GM21717 (cell line): ENCODE results near the gene SNX22.
A peak's percentile ranks its signal among the peaks of the same experiment; 100 is the strongest.
"Not testable (repeated sequence)": the region's sequence is repeated elsewhere in the genome, so short reads cannot be mapped to it uniquely, and the experiment has no call there.

Experiments used
- ATAC-seq: cut with Tn5 transposase; IDR thresholded peaks from one replicate; pipeline ENCODE4 v1.9.1; 2021; ENCODE audit warnings: mild to moderate bottlenecking, moderate library complexity; ENCODE audit not compliant: unreplicated experiment

Gene SNX22

GRCh38 chr15:64151727-64152506 is at the start of gene SNX22:
Gene SNX22, plus strand, starts transcription at chr15:64151731. Its CDS starts 45 bp downstream, at chr15:64151776.
- ATAC-seq: no peak

- ATAC-seq: no peak
These were observed 49.0 kb upstream of the SNX22 start for GRCh38 chr15:64102497-64102896.

DNA sequence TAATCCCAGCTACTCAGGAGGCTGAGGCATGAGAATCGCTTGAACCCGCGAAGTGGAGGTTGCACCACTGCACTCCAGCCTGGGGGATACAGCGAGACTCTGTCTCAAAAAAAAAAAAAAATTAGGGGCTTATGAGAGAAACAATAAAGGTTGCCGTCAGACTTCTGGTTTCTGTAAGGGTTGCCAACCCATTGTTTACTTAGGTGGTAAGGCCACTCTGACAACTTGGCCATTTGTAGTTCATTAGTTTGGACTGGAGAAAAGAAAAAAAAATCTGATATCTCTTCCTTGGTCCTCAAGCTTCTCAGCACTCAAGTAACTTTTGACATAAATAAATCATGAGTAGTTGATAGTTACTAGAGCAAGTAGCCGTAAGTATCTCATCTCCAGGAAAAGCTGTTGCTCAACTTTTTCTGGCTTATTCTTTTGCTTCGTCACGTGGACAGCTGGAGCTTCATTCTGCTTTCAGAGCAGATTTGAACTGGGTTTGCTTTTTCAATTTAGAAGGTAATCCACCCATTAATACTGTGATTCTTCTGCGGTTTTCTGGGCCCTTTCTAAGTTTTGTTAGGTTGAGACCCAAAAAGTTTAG is 46.3 kb upstream of the SNX22 start:
- no peak for ATAC-seq

- no peak for ATAC-seq
These were observed 44.2 kb upstream of the SNX22 start for GRCh38 chr15:64107337-64107736.

- ATAC-seq: not testable (repeated sequence)
These were observed 41.3 kb upstream of the SNX22 start for GRCh38 chr15:64110108-64110701.

GRCh38 chr15:64110950-64111678 is 40.4 kb upstream of the SNX22 start:
- ATAC-seq: peak; percentile 50

- no peak for ATAC-seq
These were observed 39.9 kb upstream of the SNX22 start for GRCh38 chr15:64111679-64112050.

GRCh38 chr15:64112073-64112772 is 39.3 kb upstream of the SNX22 start:
- ATAC-seq: no peak

DNA sequence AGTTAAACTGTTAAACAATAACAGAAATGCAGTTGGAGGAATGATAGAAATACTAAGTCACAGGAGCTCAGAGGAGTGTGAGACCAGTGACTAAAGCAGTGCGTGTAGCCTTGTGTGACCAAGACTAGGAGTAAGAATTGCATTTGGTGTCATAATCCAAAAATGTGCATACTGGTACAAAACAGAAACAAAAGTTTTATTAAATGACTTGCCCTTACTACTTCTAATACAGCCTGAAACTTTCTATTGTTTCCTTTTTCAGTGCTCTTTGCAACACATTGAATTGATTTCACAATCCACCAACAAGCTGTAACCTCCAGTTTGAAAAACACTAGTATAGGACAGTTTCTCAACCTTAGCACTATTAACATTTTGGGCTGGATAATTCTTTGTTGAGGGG is 38.6 kb upstream of the SNX22 start:
- ATAC-seq: no peak

DNA sequence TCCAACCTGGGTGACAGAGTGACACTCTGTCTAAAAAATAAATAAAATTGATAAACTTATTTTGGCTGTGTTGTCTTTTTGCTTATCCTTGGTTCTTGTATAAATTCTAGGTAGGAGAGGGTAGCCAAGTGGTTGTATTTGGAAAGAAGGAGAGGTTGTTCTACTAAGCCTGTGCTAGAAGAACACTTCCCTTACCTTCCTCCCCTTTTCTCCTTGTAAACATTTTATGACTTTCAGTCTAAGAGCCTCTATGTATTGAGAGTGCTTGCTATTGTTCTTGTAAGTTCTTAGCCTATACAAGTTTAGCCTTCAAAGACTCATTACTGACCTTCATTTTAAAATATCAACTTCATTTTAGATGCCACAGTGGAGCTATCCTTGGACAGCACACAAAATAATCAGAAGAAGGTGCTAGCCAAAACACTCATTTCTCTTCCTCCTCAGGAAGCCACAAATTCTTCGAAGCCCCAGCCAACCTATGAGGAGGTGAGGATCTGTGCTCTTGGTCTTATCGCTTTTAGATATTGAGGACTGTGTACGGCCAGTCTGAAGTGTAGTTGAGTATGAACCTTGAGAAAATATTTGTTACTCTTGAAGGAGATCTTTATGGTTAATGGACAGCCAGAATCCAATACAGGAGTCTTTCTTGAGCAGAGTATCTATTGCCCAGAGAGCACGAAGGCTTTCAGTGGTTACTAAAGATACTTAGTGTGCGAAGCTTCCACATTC is 33.6 kb upstream of the SNX22 start:
- ATAC-seq: no peak

DNA sequence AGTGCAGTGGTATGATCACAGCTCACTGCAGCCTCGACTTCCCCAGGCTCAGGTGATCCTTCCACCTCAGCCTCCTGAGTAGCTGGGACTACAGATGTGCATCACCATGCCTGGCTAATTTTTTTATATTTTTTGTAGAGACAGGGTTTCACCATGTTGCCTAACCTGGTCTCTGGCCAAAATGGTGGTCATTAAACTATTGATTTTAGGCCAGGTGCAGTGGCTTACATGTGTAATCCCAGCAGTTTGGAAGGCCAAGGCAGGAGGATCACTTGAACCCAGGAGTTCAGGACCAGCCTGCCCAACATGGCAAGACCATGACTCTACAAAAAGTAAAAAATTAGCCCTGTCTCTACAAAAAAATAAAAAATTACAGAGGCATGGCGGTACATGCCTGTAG is 31.2 kb upstream of the SNX22 start:
- not testable (repeated sequence) for ATAC-seq

DNA sequence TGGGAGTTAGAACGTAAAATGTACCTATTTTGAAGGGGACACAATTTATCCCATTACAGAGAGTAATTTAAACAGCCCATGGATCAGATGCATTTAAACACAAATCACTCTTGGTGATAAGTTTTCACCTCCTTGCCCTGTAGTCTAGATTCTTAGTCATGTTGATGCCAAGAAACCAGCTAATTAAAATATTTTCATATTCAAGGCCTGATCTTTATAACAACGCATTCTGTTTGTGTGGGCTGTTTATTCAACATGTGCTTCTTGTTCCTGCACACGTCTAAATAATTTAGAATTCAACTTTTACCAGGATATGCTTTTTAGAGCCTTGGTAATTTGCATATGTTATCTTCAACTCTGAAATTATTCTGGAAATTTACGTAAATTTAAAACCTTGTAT is 29.9 kb upstream of the SNX22 start:
- ATAC-seq: no peak

- ATAC-seq: no peak
These were observed 29.1 kb upstream of the SNX22 start for GRCh38 chr15:64122444-64122843.

GRCh38 chr15:64122936-64123351 is 28.6 kb upstream of the SNX22 start:
- ATAC-seq: no peak

DNA sequence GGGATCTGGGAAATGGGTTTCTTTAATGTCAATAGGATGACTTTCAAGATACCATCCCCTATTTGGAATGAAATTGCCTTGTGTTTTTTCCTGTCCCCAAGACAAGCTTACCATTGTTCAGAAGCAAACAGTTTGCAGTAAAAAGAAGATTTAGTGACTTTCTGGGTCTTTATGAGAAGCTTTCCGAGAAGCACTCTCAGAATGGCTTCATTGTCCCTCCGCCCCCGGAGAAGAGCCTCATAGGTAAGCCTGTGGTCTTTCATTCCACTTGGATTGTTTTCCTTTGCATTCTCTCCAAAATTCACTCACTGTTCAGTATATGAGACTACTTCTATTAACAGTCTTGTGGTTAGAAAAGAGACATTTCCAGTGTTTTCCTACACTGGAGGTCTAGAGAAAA is 25.6 kb upstream of the SNX22 start:
- ATAC-seq: no peak

DNA sequence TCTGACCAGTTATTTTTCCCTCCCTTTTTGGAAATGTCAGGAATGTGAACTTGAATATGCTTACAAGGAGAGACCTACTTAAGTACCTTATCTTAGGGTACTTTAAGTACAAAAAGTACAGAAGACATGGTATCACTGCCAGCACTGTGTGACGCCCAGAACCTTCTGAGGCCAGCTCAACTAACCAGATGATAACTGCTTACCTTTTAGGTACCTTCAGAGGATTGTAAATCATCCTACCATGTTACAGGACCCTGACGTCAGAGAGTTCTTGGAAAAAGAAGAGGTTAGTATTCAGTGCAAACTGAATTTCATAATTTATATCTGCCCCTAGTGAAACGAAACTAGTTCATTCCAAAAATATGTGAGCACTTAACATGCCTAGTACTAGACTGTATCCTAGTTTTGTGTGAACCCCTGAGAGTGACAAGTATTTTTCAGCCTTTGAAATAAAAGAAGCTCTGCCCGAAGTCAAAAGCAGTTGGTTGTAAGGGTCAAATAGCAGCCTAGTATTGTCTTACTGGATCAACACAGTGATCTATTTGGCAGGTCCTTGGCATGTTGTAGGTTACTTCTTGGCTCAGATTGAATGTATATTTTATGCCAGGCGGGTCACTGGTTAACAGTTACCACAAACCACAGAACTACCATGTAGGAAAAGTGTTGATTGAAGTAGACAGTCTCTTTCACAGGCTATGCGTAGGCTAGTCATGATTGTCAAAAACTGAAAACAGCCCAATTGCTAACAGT is 23.8 kb upstream of the SNX22 start:
- ATAC-seq: no peak

- no peak for ATAC-seq
These were observed 21.4 kb upstream of the SNX22 start for GRCh38 chr15:64130159-64130558.

DNA sequence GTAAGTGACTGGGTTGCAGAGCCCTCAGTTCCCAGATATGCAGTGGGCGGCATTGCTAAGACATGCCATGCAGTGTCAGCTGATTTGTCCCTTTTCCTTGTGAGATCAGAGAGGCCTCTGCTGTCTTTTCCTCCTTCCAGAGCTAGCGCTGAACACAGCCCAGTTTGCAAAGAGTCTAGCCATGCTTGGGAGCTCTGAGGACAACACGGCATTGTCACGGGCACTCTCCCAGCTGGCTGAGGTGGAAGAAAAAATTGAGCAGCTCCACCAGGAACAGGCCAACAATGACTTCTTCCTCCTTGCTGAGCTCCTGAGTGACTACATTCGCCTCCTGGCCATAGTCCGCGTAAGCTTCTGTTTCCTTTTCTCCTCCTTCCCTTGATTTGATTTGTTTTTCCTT is 20.0 kb upstream of the SNX22 start:
- ATAC-seq: no peak

- no peak for ATAC-seq
These were observed 19.3 kb upstream of the SNX22 start for GRCh38 chr15:64132217-64132616.
